Measurements from ENCODE around the gene MYO1G. TPM values are rescaled to one million over a fixed set of nuclear protein-coding genes. Genes with fewer than 3 reads are reported as not detected.

MYO1G gene
- total RNA-seq, 1 donor from 2014 or later, result 1.9 TPM

DNA sequence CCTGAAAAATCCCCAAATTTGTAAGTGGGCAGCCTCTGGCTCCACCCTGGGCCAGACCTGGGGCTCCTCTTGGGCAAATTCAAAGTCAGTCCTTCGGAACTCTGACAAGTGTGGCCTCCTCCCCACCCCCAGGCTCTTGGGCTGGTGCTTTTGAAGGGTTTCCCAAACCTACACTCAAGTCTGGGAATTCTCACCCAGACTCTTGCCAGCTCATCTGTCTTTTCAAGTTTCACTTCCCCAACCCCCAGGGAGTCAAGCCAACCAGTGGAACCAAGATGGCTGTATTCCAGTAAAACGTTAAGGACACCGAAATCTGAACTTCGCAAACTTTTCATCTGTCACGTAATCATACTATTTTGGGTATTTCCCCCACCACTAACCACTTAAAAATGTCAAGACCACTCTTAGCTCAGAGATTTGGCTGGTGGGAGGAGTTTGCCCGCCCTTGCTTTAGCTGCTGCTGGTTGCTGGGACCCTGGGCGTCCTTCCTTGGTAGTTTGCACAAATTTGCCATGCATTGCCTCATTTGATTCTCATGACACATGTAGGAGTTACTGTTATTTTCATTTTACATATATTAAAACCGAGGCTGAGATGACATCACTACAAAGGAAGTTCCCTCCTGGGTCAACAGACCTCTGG, 1.7 kb upstream of the MYO1G start:
- DNase-seq, result no peak

GRCh38 chr7:44979481-44980392, 922 bp upstream of the MYO1G start:
- DNase-seq, result no peak

- DNase-seq, result no peak
These were observed 868 bp downstream of the MYO1G start for GRCh38 chr7:44977959-44978335.

- no peak for DNase-seq
These were observed 1.4 kb downstream of the MYO1G start for GRCh38 chr7:44977304-44977958.

DNA sequence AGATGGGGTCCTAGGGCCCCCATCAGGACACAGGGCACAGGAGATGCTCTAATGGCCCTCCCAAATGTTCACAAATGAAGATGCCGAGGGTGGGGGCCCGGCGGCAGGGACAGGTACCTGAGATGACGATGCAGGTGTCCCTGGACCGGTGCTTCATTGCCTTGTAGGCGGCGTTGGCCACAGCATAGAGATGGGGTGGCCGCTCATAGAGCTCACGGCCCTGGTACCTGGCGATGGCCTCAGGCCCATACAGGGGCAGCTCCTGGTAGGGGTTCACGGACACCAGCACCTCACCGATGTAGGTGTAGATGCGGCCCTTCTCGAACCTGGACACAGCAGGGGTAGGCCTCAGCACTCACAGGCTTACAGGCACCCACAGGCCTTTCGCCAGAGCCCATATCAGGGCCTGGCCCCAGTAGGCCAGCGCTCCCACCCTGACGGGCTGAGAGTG, 2.0 kb downstream of the MYO1G start:
- no peak for DNase-seq

DNA sequence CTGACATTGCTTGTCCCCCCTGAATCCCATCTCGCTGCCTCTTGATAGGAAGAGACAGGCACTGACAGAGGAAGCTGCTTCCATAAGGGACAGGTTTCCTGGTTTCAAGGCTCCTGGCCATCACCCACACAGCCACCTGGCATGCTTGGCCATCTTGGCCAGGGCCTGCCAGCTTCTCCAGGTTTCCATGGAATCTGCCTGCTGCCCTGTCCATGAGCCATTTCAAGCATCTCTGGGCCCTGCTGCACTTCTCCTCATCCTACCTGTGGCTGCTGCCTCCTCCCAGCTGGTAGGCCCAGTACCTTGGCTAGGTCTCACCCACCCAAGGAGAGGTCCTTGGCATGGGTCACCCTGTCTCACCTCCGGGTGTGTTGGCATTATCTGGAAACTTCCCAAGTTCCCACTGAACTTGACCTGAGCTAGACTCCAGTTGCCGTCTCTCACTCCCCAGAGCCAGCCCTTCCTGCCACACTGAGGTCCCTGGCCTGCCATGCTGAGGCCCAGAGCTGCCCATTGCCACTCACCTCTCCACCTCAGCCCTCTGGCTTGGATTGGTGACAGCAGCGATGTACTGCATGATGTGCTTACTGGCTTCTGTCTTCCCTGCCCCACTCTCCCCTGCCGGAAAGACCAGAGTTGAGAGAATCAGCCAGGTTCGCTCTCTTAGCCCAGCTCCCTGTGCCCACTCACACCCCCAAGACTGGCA, 2.6 kb downstream of the MYO1G start:
- DNase-seq, result no peak

GRCh38 chr7:44975331-44976039, 3.3 kb downstream of the MYO1G start:
- no peak for DNase-seq

DNA sequence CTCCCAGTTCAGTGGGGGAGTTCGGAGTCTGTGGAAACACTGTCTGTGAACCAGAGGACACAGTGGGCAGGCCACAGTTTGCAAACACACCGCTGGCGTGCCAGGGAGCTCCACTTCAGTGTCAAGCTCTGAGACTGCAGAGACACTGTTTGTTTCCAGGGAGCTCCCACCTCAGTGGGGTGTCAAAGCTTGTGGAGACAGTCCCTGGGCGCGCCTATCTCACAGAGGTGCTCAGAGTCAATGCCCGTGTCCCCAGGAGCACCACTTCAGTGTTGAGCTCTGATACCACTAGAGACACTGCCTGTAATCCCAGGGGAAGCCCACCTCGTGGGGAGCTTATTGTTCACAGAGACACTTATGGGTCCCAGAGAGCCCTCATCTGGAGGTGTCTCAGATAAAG, 4.3 kb downstream of the MYO1G start:
- DNase-seq, result no peak

DNA sequence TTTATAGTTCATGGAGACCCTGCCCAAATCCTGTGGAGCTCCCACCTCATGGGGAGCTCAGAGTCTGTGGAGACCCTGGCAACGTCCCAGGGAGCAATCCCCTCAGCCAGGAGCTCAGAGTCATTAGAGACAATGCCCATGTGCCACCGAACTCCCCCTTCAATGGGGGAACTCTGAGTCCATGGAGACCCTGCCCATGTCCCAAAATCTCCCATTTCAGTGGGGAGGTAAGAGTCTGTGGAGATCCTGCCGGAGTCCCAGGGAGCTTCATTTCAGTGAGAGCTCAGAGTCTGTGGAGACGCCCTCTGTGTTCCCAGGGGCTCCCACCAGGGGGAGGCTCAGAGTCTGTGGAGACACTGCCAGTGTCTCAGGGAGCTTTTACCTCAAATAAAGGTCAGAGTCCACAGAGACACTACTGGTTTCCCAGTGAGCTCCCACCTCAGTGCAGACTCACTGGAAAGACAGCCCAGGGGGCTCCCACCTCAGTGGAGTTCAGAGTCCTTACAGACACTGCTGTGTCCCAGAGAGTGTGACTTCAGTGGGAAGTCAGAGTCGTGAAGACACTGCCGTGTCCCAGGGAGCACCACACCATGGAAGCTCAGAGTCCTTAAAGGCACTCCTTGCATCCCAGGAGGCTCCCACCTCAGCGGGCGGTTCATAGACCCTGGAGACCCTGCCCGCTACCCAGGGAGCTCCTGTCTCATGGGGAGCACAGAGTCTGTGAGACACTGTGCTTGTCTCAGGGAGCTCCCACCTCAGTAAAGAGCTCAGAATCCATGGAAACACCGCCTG, 5.0 kb downstream of the MYO1G start:
- DNase-seq, result no peak

GRCh38 chr7:44972562-44972961, 6.3 kb downstream of the MYO1G start:
- no peak for DNase-seq

GRCh38 chr7:44971902-44972441, 6.8 kb downstream of the MYO1G start:
- DNase-seq, result peak; percentile 30

GRCh38 chr7:44971188-44971901, 7.5 kb downstream of the MYO1G start:
- no peak for DNase-seq

- DNase-seq, result no peak
These were observed 8.2 kb downstream of the MYO1G start for GRCh38 chr7:44970523-44971051.

DNA sequence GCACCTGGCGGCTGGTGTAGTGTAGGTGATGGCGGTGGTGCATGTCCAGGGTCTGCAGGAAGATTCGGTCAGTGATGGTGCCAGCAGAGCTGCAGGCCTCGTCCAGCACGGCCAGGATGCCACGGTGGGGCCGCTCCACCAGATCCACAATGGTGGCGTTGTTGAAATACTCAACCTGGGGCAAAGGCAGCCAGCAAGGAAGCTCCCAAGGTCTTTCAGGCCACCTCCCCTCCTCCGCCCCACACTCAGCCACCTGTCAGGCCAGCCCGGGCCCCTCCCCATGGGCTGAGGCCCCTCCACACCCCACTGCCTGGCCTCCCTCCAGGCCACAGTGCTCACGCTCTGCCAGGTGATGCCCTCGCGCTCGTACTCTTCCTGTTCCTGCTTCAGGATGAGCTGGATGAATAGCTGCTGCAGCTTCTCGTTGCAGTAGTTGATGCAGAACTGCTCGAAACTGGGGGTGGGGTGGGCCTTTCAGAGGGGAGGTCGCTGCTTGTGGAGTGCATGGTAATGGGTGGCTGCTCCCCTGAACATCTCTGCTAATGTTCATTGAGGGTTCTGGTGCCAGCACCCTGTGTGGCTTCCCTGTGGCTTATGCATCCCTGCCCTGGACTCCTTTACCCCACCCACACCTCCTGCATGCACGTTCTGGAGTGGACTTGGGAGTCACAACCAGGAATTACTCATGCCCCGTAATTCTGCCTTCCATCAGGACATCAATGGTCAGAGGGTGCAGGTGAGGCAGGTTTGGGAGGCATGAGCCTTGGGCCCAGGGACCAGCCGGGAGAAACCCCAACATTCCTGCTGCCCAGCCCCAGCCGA, 8.9 kb downstream of the MYO1G start:
- no peak for DNase-seq

DNA sequence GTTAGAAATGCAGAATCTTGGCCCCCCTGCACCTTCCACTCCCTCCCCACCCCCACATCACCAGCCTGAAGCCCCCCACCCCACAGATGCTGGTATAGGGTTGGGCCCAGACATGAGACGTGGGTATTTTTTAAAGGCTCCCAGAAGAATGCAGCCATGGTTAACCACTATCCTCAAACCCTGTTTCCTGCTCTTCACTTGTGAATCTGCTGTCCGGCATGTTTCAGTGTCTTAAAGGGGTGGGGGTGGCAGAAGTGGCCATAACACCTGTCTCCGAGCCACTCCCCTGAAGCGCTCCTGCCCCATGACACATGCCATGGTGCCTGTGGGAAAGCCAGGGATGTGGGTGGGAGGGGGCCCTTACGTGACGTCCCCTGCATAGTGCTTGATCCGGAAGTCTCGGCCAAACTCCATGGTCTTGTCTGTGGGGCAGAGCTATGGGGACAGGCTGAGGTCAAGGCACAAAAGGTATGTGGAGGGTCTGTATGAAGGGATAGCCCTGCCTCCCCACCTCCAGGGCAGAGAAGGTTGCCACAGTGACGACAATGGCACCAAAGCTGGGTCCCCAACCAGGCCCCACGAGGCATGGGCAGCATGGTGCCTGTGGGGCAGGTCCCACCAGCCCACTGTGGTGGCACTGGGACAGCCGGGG, 9.6 kb downstream of the MYO1G start:
- DNase-seq, result no peak

- DNase-seq, result no peak
These were observed 11.0 kb downstream of the MYO1G start for GRCh38 chr7:44967571-44968446.

All from tongue (tissue), 2 donors.